Measurements from ENCODE around the gene ZNF511.

The ZNF511 gene

GRCh38 chr10:133275684-133276092, 33.0 kb upstream of the ZNF511 start:
- Histone ChIP-seq H3K36me3 (ENCODE audit: control insufficient read depth, insufficient read depth, low read length) (peaks cover 20% of the 10 kb centered on the region), H3K9ac (ENCODE audit: low read length) (no peak overlapping the region), H3K27me3 (ENCODE audit: control insufficient read depth, insufficient read depth, low read length) (peaks cover 15% of the 10 kb centered on the region), H3K4me3 (ENCODE audit: low read depth, low read length) (peak overlapping the region; percentile 65; the same call in 1 of the 2 replicates), H3K27ac (ENCODE audit: low read depth, low read length) (no peak overlapping the region), H3K9me3 (ENCODE audit: control insufficient read depth, insufficient read depth, low read depth, low read length) (no peaks in the 10 kb centered on the region), H3K4me1 (ENCODE audit: control insufficient read depth, insufficient read depth, low read length) (peaks cover 23% of the 10 kb centered on the region)

GRCh38 chr10:133276100-133276434, 32.6 kb upstream of the ZNF511 start:
- no peaks in the 10 kb centered on the region for H3K9me3 ChIP-seq (ENCODE audit: control insufficient read depth, insufficient read depth, low read depth, low read length)
- no peak overlapping the region for H3K27ac ChIP-seq (ENCODE audit: low read depth, low read length)
- peaks cover 23% of the 10 kb centered on the region for H3K36me3 ChIP-seq (ENCODE audit: control insufficient read depth, insufficient read depth, low read length)
- peak overlapping the region; percentile 65 for H3K4me3 ChIP-seq (ENCODE audit: low read depth, low read length)
- peaks cover 23% of the 10 kb centered on the region for H3K4me1 ChIP-seq (ENCODE audit: control insufficient read depth, insufficient read depth, low read length)
- H3K9ac ChIP-seq (ENCODE audit: low read length) = peak overlapping the region; percentile 13
- peaks cover 15% of the 10 kb centered on the region for H3K27me3 ChIP-seq (ENCODE audit: control insufficient read depth, insufficient read depth, low read length)

GRCh38 chr10:133276435-133277201, 32.1 kb upstream of the ZNF511 start, which contains the start of gene ADAM8:
Gene ADAM8, minus strand, starts transcription at chr10:133276868. Its CDS starts 51 bp downstream, at chr10:133276817.
- H3K4me1 ChIP-seq (ENCODE audit: control insufficient read depth, insufficient read depth, low read length) = peaks cover 23% of the 10 kb centered on the region
- no peaks in the 10 kb centered on the region for H3K9me3 ChIP-seq (ENCODE audit: control insufficient read depth, insufficient read depth, low read depth, low read length)
- no peak within 1 kb of the TSS for H3K27ac ChIP-seq (ENCODE audit: low read depth, low read length)
- peak within 1 kb of the TSS; percentile 65 for H3K4me3 ChIP-seq (ENCODE audit: low read depth, low read length)
- peaks cover 15% of the 10 kb centered on the region for H3K27me3 ChIP-seq (ENCODE audit: control insufficient read depth, insufficient read depth, low read length)
- H3K36me3 ChIP-seq (ENCODE audit: control insufficient read depth, insufficient read depth, low read length) = peaks cover 29% of the 10 kb centered on the region
- peak within 1 kb of the TSS; percentile 13 for H3K9ac ChIP-seq (ENCODE audit: low read length)

- H3K4me3 ChIP-seq (ENCODE audit: low read depth, low read length) = no peak overlapping the region
- H3K4me1 ChIP-seq (ENCODE audit: control insufficient read depth, insufficient read depth, low read length) = peaks cover 23% of the 10 kb centered on the region
- peaks cover 15% of the 10 kb centered on the region for H3K27me3 ChIP-seq (ENCODE audit: control insufficient read depth, insufficient read depth, low read length)
- H3K27ac ChIP-seq (ENCODE audit: low read depth, low read length) = no peak overlapping the region
- no peaks in the 10 kb centered on the region for H3K9me3 ChIP-seq (ENCODE audit: control insufficient read depth, insufficient read depth, low read depth, low read length)
- H3K36me3 ChIP-seq (ENCODE audit: control insufficient read depth, insufficient read depth, low read length) = peaks cover 37% of the 10 kb centered on the region
- H3K9ac ChIP-seq (ENCODE audit: low read length) = no peak overlapping the region
These were observed 31.3 kb upstream of the ZNF511 start for GRCh38 chr10:133277277-133277992.

GRCh38 chr10:133277993-133278576, 30.6 kb upstream of the ZNF511 start:
- H3K9ac ChIP-seq (ENCODE audit: low read length) = no peak overlapping the region

GRCh38 chr10:133278577-133279265, 30.0 kb upstream of the ZNF511 start:
- peaks cover 23% of the 10 kb centered on the region for H3K4me1 ChIP-seq (ENCODE audit: control insufficient read depth, insufficient read depth, low read length)
- peaks cover 50% of the 10 kb centered on the region for H3K36me3 ChIP-seq (ENCODE audit: control insufficient read depth, insufficient read depth, low read length)
- H3K9me3 ChIP-seq (ENCODE audit: control insufficient read depth, insufficient read depth, low read depth, low read length) = no peaks in the 10 kb centered on the region
- no peak overlapping the region for H3K9ac ChIP-seq (ENCODE audit: low read length)
- peaks cover 15% of the 10 kb centered on the region for H3K27me3 ChIP-seq (ENCODE audit: control insufficient read depth, insufficient read depth, low read length)
- H3K4me3 ChIP-seq (ENCODE audit: low read depth, low read length) = no peak overlapping the region
- H3K27ac ChIP-seq (ENCODE audit: low read depth, low read length) = no peak overlapping the region

More at GRCh38 chr10:133277993-133278576, 30.6 kb upstream of the ZNF511 start:
- peaks cover 23% of the 10 kb centered on the region for H3K4me1 ChIP-seq (ENCODE audit: control insufficient read depth, insufficient read depth, low read length)
- no peak overlapping the region for H3K27ac ChIP-seq (ENCODE audit: low read depth, low read length)
- peaks cover 15% of the 10 kb centered on the region for H3K27me3 ChIP-seq (ENCODE audit: control insufficient read depth, insufficient read depth, low read length)
- no peaks in the 10 kb centered on the region for H3K9me3 ChIP-seq (ENCODE audit: control insufficient read depth, insufficient read depth, low read depth, low read length)
- H3K4me3 ChIP-seq (ENCODE audit: low read depth, low read length) = no peak overlapping the region
- H3K36me3 ChIP-seq (ENCODE audit: control insufficient read depth, insufficient read depth, low read length) = peaks cover 43% of the 10 kb centered on the region

GRCh38 chr10:133279326-133280226, 29.1 kb upstream of the ZNF511 start:
- H3K36me3 ChIP-seq (ENCODE audit: control insufficient read depth, insufficient read depth, low read length) = peaks cover 58% of the 10 kb centered on the region
- H3K27me3 ChIP-seq (ENCODE audit: control insufficient read depth, insufficient read depth, low read length) = peaks cover 15% of the 10 kb centered on the region
- H3K4me3 ChIP-seq (ENCODE audit: low read depth, low read length) = no peak overlapping the region
- no peak overlapping the region for H3K27ac ChIP-seq (ENCODE audit: low read depth, low read length)
- no peak overlapping the region for H3K9ac ChIP-seq (ENCODE audit: low read length)
- H3K4me1 ChIP-seq (ENCODE audit: control insufficient read depth, insufficient read depth, low read length) = peaks cover 23% of the 10 kb centered on the region
- H3K9me3 ChIP-seq (ENCODE audit: control insufficient read depth, insufficient read depth, low read depth, low read length) = no peaks in the 10 kb centered on the region

GRCh38 chr10:133280391-133281059, 28.2 kb upstream of the ZNF511 start:
- H3K4me1 ChIP-seq (ENCODE audit: control insufficient read depth, insufficient read depth, low read length) = peaks cover 16% of the 10 kb centered on the region

GRCh38 chr10:133281084-133281483, 27.6 kb upstream of the ZNF511 start:
- H3K9ac ChIP-seq (ENCODE audit: low read length) = no peak overlapping the region
- H3K27me3 ChIP-seq (ENCODE audit: control insufficient read depth, insufficient read depth, low read length) = peaks cover 6% of the 10 kb centered on the region
- H3K4me1 ChIP-seq (ENCODE audit: control insufficient read depth, insufficient read depth, low read length) = peaks cover 11% of the 10 kb centered on the region
- no peak overlapping the region for H3K4me3 ChIP-seq (ENCODE audit: low read depth, low read length)
- H3K9me3 ChIP-seq (ENCODE audit: control insufficient read depth, insufficient read depth, low read depth, low read length) = no peaks in the 10 kb centered on the region
- H3K27ac ChIP-seq (ENCODE audit: low read depth, low read length) = no peak overlapping the region
- peaks cover 73% of the 10 kb centered on the region for H3K36me3 ChIP-seq (ENCODE audit: control insufficient read depth, insufficient read depth, low read length)

More at GRCh38 chr10:133280391-133281059, 28.2 kb upstream of the ZNF511 start:
- H3K36me3 ChIP-seq (ENCODE audit: control insufficient read depth, insufficient read depth, low read length) = peaks cover 68% of the 10 kb centered on the region
- H3K27ac ChIP-seq (ENCODE audit: low read depth, low read length) = no peak overlapping the region
- peaks cover 12% of the 10 kb centered on the region for H3K27me3 ChIP-seq (ENCODE audit: control insufficient read depth, insufficient read depth, low read length)
- no peak overlapping the region for H3K9ac ChIP-seq (ENCODE audit: low read length)
- no peaks in the 10 kb centered on the region for H3K9me3 ChIP-seq (ENCODE audit: control insufficient read depth, insufficient read depth, low read depth, low read length)
- no peak overlapping the region for H3K4me3 ChIP-seq (ENCODE audit: low read depth, low read length)

Data from HUES6 (cell line).